HEK293 (cell line): ENCODE measurements around the gene TBC1D14.

Experiments
- CTCF ChIA-PET: fragments of 350-600 bp; formaldehyde crosslinking; extraction: SDS; loops from one replicate; lab custom pipeline; 2021; ENCODE audit warnings: antibody characterized with exemption; lab: Yijun Ruan, JAX
- POLR2A ChIA-PET: fragments of 300-600 bp; formaldehyde crosslinking; extraction: SDS; loops from one replicate; lab custom pipeline; 2020; ENCODE audit warnings: antibody characterized with exemption, inconsistent platforms; lab: Yijun Ruan, JAX
- H3K27ac ChIP-seq: fragments of 200-500 bp; sonication (Bioruptor generic); 2 replicates; pipeline ENCODE4 v1.5.1; 2014; ENCODE audit warnings: low read depth, low read length, control low read depth, inconsistent platforms; ENCODE audit errors: extremely low read depth
- H3K36me3 ChIP-seq, 2 experiments: fragments of 200-500 bp in 1 of 2; sonication (Bioruptor generic) in 1 of 2; 1 replicate in 1 of 2; 2 replicates in 1 of 2; pipeline ENCODE4 v1.5.1; 2014 to 2017; ENCODE audit warnings: inconsistent platforms in 2 of 2, low read length in 2 of 2; ENCODE audit not compliant: control insufficient read depth in 2 of 2, insufficient read depth in 1 of 2
- H3K4me1 ChIP-seq: fragments of 200-500 bp; sonication (Bioruptor generic); 2 replicates; pipeline ENCODE4 v1.5.1; 2014; ENCODE audit warnings: mild to moderate bottlenecking, low read length, inconsistent platforms; ENCODE audit not compliant: control insufficient read depth, insufficient read depth
- H3K4me3 ChIP-seq: 2 replicates; pipeline ENCODE4 v1.5.1; 2011; ENCODE audit warnings: low read depth, mild to moderate bottlenecking, control low read depth, low read length, moderate library complexity
- H3K9me3 ChIP-seq: fragments of 200-500 bp; sonication (Bioruptor generic); 2 replicates; pipeline ENCODE4 v1.5.1; 2014; ENCODE audit warnings: low read depth, low read length, inconsistent platforms; ENCODE audit not compliant: control insufficient read depth, insufficient read depth
- AEBP2 ChIP-seq: fragments of 450-650 bp; formaldehyde crosslinking; IDR thresholded peaks from 2 replicates; pipeline ENCODE4 v1.5.1; 2016; ENCODE audit warnings: missing biosample characterization, missing genetic modification characterization, borderline replicate concordance
- GLI4 ChIP-seq: fragments of 450-650 bp; formaldehyde crosslinking; IDR thresholded peaks from 2 replicates; pipeline ENCODE4 v1.5.1; 2016; ENCODE audit warnings: missing biosample characterization, missing genetic modification characterization
- HOXD13 ChIP-seq: sonication (generic); formaldehyde crosslinking; IDR thresholded peaks from 2 replicates; pipeline ENCODE4 v1.8.0; 2022; ENCODE audit warnings: missing genetic modification reagents, borderline replicate concordance
- INSM2 ChIP-seq: fragments of 450-650 bp; formaldehyde crosslinking; IDR thresholded peaks from 2 replicates; pipeline ENCODE4 v1.5.1; 2016; ENCODE audit warnings: missing biosample characterization, missing genetic modification characterization
- PRDM4 ChIP-seq: fragments of 450-650 bp; formaldehyde crosslinking; IDR thresholded peaks from 2 replicates; pipeline ENCODE4 v1.5.1; 2017; ENCODE audit warnings: missing biosample characterization, missing genetic modification characterization
- SCRT2 ChIP-seq: fragments of 450-650 bp; formaldehyde crosslinking; IDR thresholded peaks from 2 replicates; pipeline ENCODE4 v1.5.1; 2016; ENCODE audit warnings: missing biosample characterization, missing genetic modification characterization
- TCF7L2 ChIP-seq: IDR thresholded peaks from 2 replicates; pipeline ENCODE4 v1.6.1; 2011; ENCODE audit warnings: low read depth, mild to moderate bottlenecking, inconsistent platforms, low read length, moderate library complexity, borderline replicate concordance
- ZBTB20 ChIP-seq: fragments of 450-650 bp; formaldehyde crosslinking; IDR thresholded peaks from 2 replicates; pipeline ENCODE4 v1.5.1; 2016; ENCODE audit warnings: missing biosample characterization, missing genetic modification characterization
- ZBTB21 ChIP-seq: fragments of 450-650 bp; formaldehyde crosslinking; IDR thresholded peaks from 2 replicates; pipeline ENCODE4 v1.5.1; 2017; ENCODE audit warnings: missing biosample characterization, missing genetic modification characterization
- ZEB2 ChIP-seq: fragments of 450-650 bp; formaldehyde crosslinking; IDR thresholded peaks from 2 replicates; pipeline ENCODE4 v1.5.1; 2016; ENCODE audit warnings: missing biosample characterization, missing genetic modification characterization
- ZFP37 ChIP-seq: fragments of 450-650 bp; formaldehyde crosslinking; IDR thresholded peaks from 2 replicates; pipeline ENCODE4 v1.5.1; 2016; ENCODE audit warnings: missing biosample characterization, missing genetic modification characterization
- ZFP41 ChIP-seq: fragments of 450-650 bp; formaldehyde crosslinking; IDR thresholded peaks from 2 replicates; pipeline ENCODE4 v1.5.1; 2016; ENCODE audit warnings: missing biosample characterization, missing genetic modification characterization, borderline replicate concordance
- ZNF175 ChIP-seq: fragments of 450-650 bp; formaldehyde crosslinking; IDR thresholded peaks from 2 replicates; pipeline ENCODE4 v1.5.1; 2016; ENCODE audit warnings: missing biosample characterization, missing genetic modification characterization
- ZNF211 ChIP-seq: fragments of 450-650 bp; formaldehyde crosslinking; IDR thresholded peaks from 2 replicates; pipeline ENCODE4 v1.5.1; 2016; ENCODE audit warnings: low read depth, missing biosample characterization, missing genetic modification characterization
- ZNF366 ChIP-seq: fragments of 450-650 bp; formaldehyde crosslinking; conservative IDR thresholded peaks from 2 replicates; pipeline ENCODE4 v1.5.1; 2016; ENCODE audit warnings: missing biosample characterization, missing genetic modification characterization
- ZNF488 ChIP-seq: fragments of 450-650 bp; formaldehyde crosslinking; IDR thresholded peaks from 2 replicates; pipeline ENCODE4 v1.5.1; 2016; ENCODE audit warnings: missing biosample characterization, missing genetic modification characterization
- ZNF548 ChIP-seq: fragments of 450-650 bp; formaldehyde crosslinking; IDR thresholded peaks from 2 replicates; pipeline ENCODE4 v1.5.1; 2016; ENCODE audit warnings: missing biosample characterization, missing genetic modification characterization
- ZNF660 ChIP-seq: fragments of 450-650 bp; IDR thresholded peaks from 2 replicates; pipeline ENCODE4 v1.5.1; 2018; ENCODE audit warnings: missing biosample characterization, mild to moderate bottlenecking, missing genetic modification characterization
- ZNF707 ChIP-seq: fragments of 450-650 bp; formaldehyde crosslinking; IDR thresholded peaks from 2 replicates; pipeline ENCODE4 v1.5.1; 2016; ENCODE audit warnings: missing biosample characterization, missing genetic modification characterization
- ZNF76 ChIP-seq: fragments of 450-650 bp; formaldehyde crosslinking; IDR thresholded peaks from 2 replicates; pipeline ENCODE4; 2016; ENCODE audit warnings: low read depth, missing biosample characterization, missing genetic modification characterization, borderline replicate concordance

TBC1D14 gene

GRCh38 chr4:7045961-7046921 is 136.6 kb downstream of the TBC1D14 start:
- ChIA-PET POLR2A (interaction anchor here (3.5 kb wide), 1 partner anchor 21 kb away, joined by 14 read pairs; the partner anchor contains the start of gene GRPEL1), CTCF (interaction anchor here (0.7 to 1.1 kb wide), 4 partner anchors 25 to 72 kb away, joined by 3 to 4 read pairs (median 3); no protein-coding TSS in a partner anchor)
- Histone ChIP-seq H3K9me3 (no peaks in the 10 kb centered on the region), H3K27ac (no peak overlapping the region), H3K36me3 (peaks cover 0 to 21% of the 10 kb centered on the region in 2 experiments; a peak in 1 of 3 replicates), H3K4me1 (peaks cover 3% of the 10 kb centered on the region; the same call in 1 of the 2 replicates), H3K4me3 (no peak overlapping the region)
- TF ChIP-seq SCRT2 (peak; percentile 73), ZNF175 (tag by site-specific recombination) (no peak)

- H3K9me3 ChIP-seq = no peaks in the 10 kb centered on the region
- peaks cover 3% of the 10 kb centered on the region; the same call in 1 of the 2 replicates for H3K4me1 ChIP-seq
- CTCF ChIA-PET = interaction anchor here (1.1 kb wide), 1 partner anchor 72 kb away, joined by 4 read pairs; no protein-coding TSS in a partner anchor
- POLR2A ChIA-PET = interaction anchor here (1.2 kb wide), 1 partner anchor 21 kb away, joined by 4 read pairs; the partner anchor contains the start of gene GRPEL1
- peaks cover 0 to 23% of the 10 kb centered on the region in 2 experiments; a peak in 1 of 3 replicates for H3K36me3 ChIP-seq
- no peak overlapping the region for H3K27ac ChIP-seq
- no peak overlapping the region for H3K4me3 ChIP-seq
- TF ChIP-seq ZFP41 (tag by site-specific recombination) = no peak
- no peak for TF ChIP-seq HOXD13 (CRISPR knock-in tag)
- TF ChIP-seq ZNF707 (tag by site-specific recombination) = no peak
- TF ChIP-seq ZNF366 = no peak
- no peak for TF ChIP-seq AEBP2 (tag by site-specific recombination)
- no peak for TF ChIP-seq PRDM4 (tag by site-specific recombination)
- no peak for TF ChIP-seq GLI4
- no peak for TF ChIP-seq ZNF488 (tag by site-specific recombination)
- TF ChIP-seq TCF7L2 = no peak
- no peak for TF ChIP-seq ZNF660 (tag by site-specific recombination)
- TF ChIP-seq ZBTB21 (tag by site-specific recombination) = no peak
- no peak for TF ChIP-seq ZFP37 (tag by site-specific recombination)
- no peak for TF ChIP-seq ZNF211 (tag by site-specific recombination)
- no peak for TF ChIP-seq INSM2 (tag by site-specific recombination)
- TF ChIP-seq ZNF548 (tag by site-specific recombination) = no peak
- TF ChIP-seq ZEB2 (tag by site-specific recombination) = no peak
- no peak for TF ChIP-seq ZNF76 (tag by site-specific recombination)
- TF ChIP-seq ZBTB20 (tag by site-specific recombination) = no peak
Measured at GRCh38 chr4:7046971-7047370, 137.3 kb downstream of the TBC1D14 start.
